Aorta (tissue), 5 donors: ENCODE data around the gene PLPPR4. TPM values are rescaled to one million over a fixed set of nuclear protein-coding genes. Genes with fewer than 3 reads are reported as not detected.

Experiments
- ATAC-seq: fragments of 200-7000 bp; cut with Tn5 transposase; one replicate; pipeline ENCODE4 v1.9.1; 2022; ENCODE audit warnings: moderate library complexity; ENCODE audit not compliant: low FRiP score
- DNase-seq, 2 donors: peaks; one replicate each; pipeline ENCODE4 v3.0.0-alpha.2; 2020
- H3K27ac ChIP-seq, 2 donors: one replicate each; pipeline ENCODE4 v1.5.1; 2013; ENCODE audit warnings: low read length in 2 of 2, mild to moderate bottlenecking in 2 of 2, moderate library complexity in 2 of 2, control low read depth in 1 of 2, inconsistent platforms in 1 of 2, low read depth in 1 of 2
- H3K27me3 ChIP-seq, 2 donors: one replicate each; pipeline ENCODE4 v1.6.1; 2013; ENCODE audit warnings: control low read depth in 1 of 2, low read length in 1 of 2, mild to moderate bottlenecking in 1 of 2, moderate library complexity in 1 of 2; ENCODE audit not compliant: insufficient read depth in 2 of 2, control insufficient read depth in 1 of 2
- H3K36me3 ChIP-seq, 2 donors: one replicate each; pipeline ENCODE4 v1.6.1; 2013; ENCODE audit warnings: control low read depth in 1 of 2, low read length in 1 of 2, mild to moderate bottlenecking in 1 of 2; ENCODE audit not compliant: insufficient read depth in 2 of 2, control insufficient read depth in 1 of 2
- H3K4me1 ChIP-seq, 2 donors: one replicate each; pipeline ENCODE4 v1.6.1; 2013; ENCODE audit warnings: low read length in 2 of 2, control low read depth in 1 of 2, mild to moderate bottlenecking in 1 of 2, moderate library complexity in 1 of 2; ENCODE audit not compliant: insufficient read depth in 2 of 2, control insufficient read depth in 1 of 2
- H3K4me3 ChIP-seq, 2 donors: one replicate each; pipeline ENCODE4 v1.5.1; 2013; ENCODE audit warnings: low read length in 2 of 2, control low read depth in 1 of 2, mild to moderate bottlenecking in 1 of 2
- H3K9me3 ChIP-seq: one replicate; pipeline ENCODE4 v1.6.1; 2013; ENCODE audit warnings: mild to moderate bottlenecking, low read length; ENCODE audit not compliant: control insufficient read depth
- WGBS, 2 donors: extraction: QIAGEN DNeasy Blood & Tissue Kit; methylation state at CpG; one replicate each; pipeline ENCODE4 v1.1.7; 2013; 5-methylcytosine and 5-hydroxymethylcytosine counted together
- intact Hi-C, 2 donors: fragments of 100-400 bp; cut with DNase I; formaldehyde crosslinking; loops; one replicate each; pipeline versions ENCODE4 v1.14.2 to v1.15.0; 2022
- polyA plus RNA-seq, 2 donors: library from polyadenylated mRNA; stranded (reverse); fragments of 200-250 nt; gene quantifications; one replicate each; pipeline ENCODE4 v1.2.3, GENCODE V29; 2013
- total RNA-seq, 2 donors: library from RNA; stranded (reverse); fragmentation: NEBNext Ultra II Directional; extraction: Animal tissue kit (Norgen Biotek cat#: 25700); gene quantifications; one replicate each; pipeline ENCODE4 v1.2.1, GENCODE V29; 2021
- donor health status: healthy with polysubstance abuse.
- donor health status: Bipolar disorder and iron deficiency.
- donor health status: DM: no; HTN: no; CAD: no.
- donor health status: DM: no; HTN: no; CAD: no.
- donor health status: DM: yes; HTN: yes; CAD: no.

The PLPPR4 gene
- total and polyA plus RNA-seq, 4 donors, result 0.36 to 7.2 (median 3.8) TPM; not detected in 1

- ATAC-seq (no peak), DNase-seq (no peak)
- no peaks in the 10 kb centered on the region for H3K4me1 ChIP-seq
- H3K27me3 ChIP-seq, result no peaks in the 10 kb centered on the region
- no peaks in the 10 kb centered on the region for H3K9me3 ChIP-seq
- H3K36me3 ChIP-seq, result no peaks in the 10 kb centered on the region
- no peak overlapping the region for H3K4me3 ChIP-seq
- no peak overlapping the region for H3K27ac ChIP-seq
- intact Hi-C loops, result no loop called here
Observed at GRCh38 chr1:99230695-99231094, 33.6 kb upstream of the PLPPR4 start.

GRCh38 chr1:99232172-99232571, 32.1 kb upstream of the PLPPR4 start:
- Histone ChIP-seq H3K4me3 (no peak overlapping the region), H3K27me3 (no peaks in the 10 kb centered on the region), H3K9me3 (no peaks in the 10 kb centered on the region), H3K27ac (no peak overlapping the region), H3K4me1 (no peaks in the 10 kb centered on the region), H3K36me3 (no peaks in the 10 kb centered on the region)
- WGBS, 2 donors, result 47 to 58% methylated on average over 2 of the region's 2 CpGs
- no peak for DNase-seq
- ATAC-seq, result no peak
- intact Hi-C loops, result no loop called here

- Histone ChIP-seq H3K9me3 (no peaks in the 10 kb centered on the region), H3K27me3 (no peaks in the 10 kb centered on the region), H3K4me3 (no peak overlapping the region), H3K27ac (no peak overlapping the region), H3K36me3 (no peaks in the 10 kb centered on the region), H3K4me1 (no peaks in the 10 kb centered on the region)
- WGBS, 2 donors, result 71 to 78% methylated on average over 1 of the region's 1 CpG
- ATAC-seq, result no peak
- intact Hi-C loops, result no loop called here
- DNase-seq, result no peak
Observed at GRCh38 chr1:99233446-99233845, 30.8 kb upstream of the PLPPR4 start.

GRCh38 chr1:99236756-99237155, 27.5 kb upstream of the PLPPR4 start:
- no peak for ATAC-seq
- H3K27me3 ChIP-seq, result no peaks in the 10 kb centered on the region
- no peak overlapping the region for H3K27ac ChIP-seq
- H3K36me3 ChIP-seq, result no peaks in the 10 kb centered on the region
- intact Hi-C loops, result no loop called here
- H3K9me3 ChIP-seq, result peaks cover 2% of the 10 kb centered on the region
- H3K4me1 ChIP-seq, result no peaks in the 10 kb centered on the region
- no peak overlapping the region for H3K4me3 ChIP-seq
- no peak for DNase-seq

- no peak for DNase-seq
- intact Hi-C loops, result no loop called here
- H3K9me3 ChIP-seq, result peaks cover 2% of the 10 kb centered on the region
- 73 to 76% methylated on average over 6 of the region's 6 CpGs for WGBS, 2 donors
- no peaks in the 10 kb centered on the region for H3K27me3 ChIP-seq
- no peaks in the 10 kb centered on the region for H3K4me1 ChIP-seq
- H3K4me3 ChIP-seq, result no peak overlapping the region
- no peak for ATAC-seq
- no peak overlapping the region for H3K27ac ChIP-seq
- H3K36me3 ChIP-seq, result no peaks in the 10 kb centered on the region
Observed at GRCh38 chr1:99239690-99240089, 24.6 kb upstream of the PLPPR4 start.

GRCh38 chr1:99240621-99241020, 23.7 kb upstream of the PLPPR4 start:
- Histone ChIP-seq H3K4me3 (no peak overlapping the region), H3K27me3 (no peaks in the 10 kb centered on the region), H3K9me3 (peaks cover 2% of the 10 kb centered on the region), H3K4me1 (no peaks in the 10 kb centered on the region), H3K27ac (no peak overlapping the region), H3K36me3 (no peaks in the 10 kb centered on the region)
- ATAC-seq, result no peak
- 83 to 88% methylated on average over 2 of the region's 2 CpGs for WGBS, 2 donors
- intact Hi-C loops, result no loop called here
- DNase-seq, result no peak

GRCh38 chr1:99246152-99246551, 18.1 kb upstream of the PLPPR4 start:
- no peaks in the 10 kb centered on the region for H3K27me3 ChIP-seq
- no peaks in the 10 kb centered on the region for H3K36me3 ChIP-seq
- H3K4me1 ChIP-seq, result no peaks in the 10 kb centered on the region
- no peaks in the 10 kb centered on the region for H3K9me3 ChIP-seq
- no peak overlapping the region for H3K4me3 ChIP-seq
- WGBS, 2 donors, result 88 to 94% methylated on average over 3 of the region's 3 CpGs
- no peak for DNase-seq
- ATAC-seq, result no peak
- intact Hi-C loops, result no loop called here
- no peak overlapping the region for H3K27ac ChIP-seq

- H3K36me3 ChIP-seq, result no peaks in the 10 kb centered on the region
- no peaks in the 10 kb centered on the region for H3K9me3 ChIP-seq
- H3K27ac ChIP-seq, result no peak overlapping the region
- intact Hi-C loops, result no loop called here
- WGBS, 2 donors, result 73 to 76% methylated on average over 2 of the region's 2 CpGs
- ATAC-seq (no peak), DNase-seq (no peak)
- no peak overlapping the region for H3K4me3 ChIP-seq
- H3K27me3 ChIP-seq, result no peaks in the 10 kb centered on the region
- H3K4me1 ChIP-seq, result no peaks in the 10 kb centered on the region
Observed at GRCh38 chr1:99247199-99247598, 17.1 kb upstream of the PLPPR4 start.

GRCh38 chr1:99250728-99251127, 13.6 kb upstream of the PLPPR4 start:
- Histone ChIP-seq H3K27ac (no peak overlapping the region), H3K27me3 (no peaks in the 10 kb centered on the region), H3K4me1 (no peaks in the 10 kb centered on the region), H3K36me3 (no peaks in the 10 kb centered on the region), H3K4me3 (no peak overlapping the region), H3K9me3 (no peaks in the 10 kb centered on the region)
- intact Hi-C loops, result no loop called here
- 79 to 83% methylated on average over 5 of the region's 5 CpGs for WGBS, 2 donors
- DNase-seq (no peak), ATAC-seq (no peak)
